ENCODE measurements around the gene DAP3. TPM values are rescaled to one million over a fixed set of nuclear protein-coding genes. Genes with fewer than 3 reads are reported as not detected.
A peak's percentile ranks its signal among the peaks of the same experiment; 100 is the strongest.
"Not testable (repeated sequence)": the region's sequence is repeated elsewhere in the genome, so short reads cannot be mapped to it uniquely, and the experiment has no call there.

DAP3 gene
- total RNA-seq, 2 experiments from 2014 or later: 105 to 106 TPM

- Histone ChIP-seq H3K4me1 (ENCODE audit: insufficient read depth, low read length) (no peaks in the 10 kb centered on the region), H3K36me3 (ENCODE audit: insufficient read depth, low read length) (peaks cover 74% of the 10 kb centered on the region), H3K4me3 (ENCODE audit: low read length) (no peak overlapping the region), H3K27me3 (ENCODE audit: control insufficient read depth in 1 of 2, insufficient read depth in 2 of 2, low read length in 2 of 2) (no peaks in the 10 kb centered on the region), H3K27ac (ENCODE audit: low read depth in 1 of 2, low read length in 2 of 2) (no peak overlapping the region), H3K9me3 (ENCODE audit: control insufficient read depth in 1 of 2, insufficient read depth in 1 of 2, low read length in 2 of 2) (no peaks in the 10 kb centered on the region)
- peaks cover 7% of the 10 kb centered on the region for H3K4me1 Mint-ChIP-seq (ENCODE audit: low read depth)
- H3K36me3 Mint-ChIP-seq (ENCODE audit: low read depth): peaks cover 82% of the 10 kb centered on the region
- POLR2A ChIA-PET: no interaction called here
- DNase-seq (no peak), ATAC-seq (ENCODE audit: poor library complexity) (no peak)
- CTCF ChIA-PET: no interaction called here
- no peaks in the 10 kb centered on the region for H3K27me3 Mint-ChIP-seq
- TF ChIP-seq CTCF (IDR thresholded peaks at IDR 0.05): no peak
- H3K4me3 Mint-ChIP-seq: no peak overlapping the region
- intact Hi-C loops (cut with DNase I, micrococcal nuclease): no loop called here
- H3K9me3 Mint-ChIP-seq: no peaks in the 10 kb centered on the region
- H3K27ac Mint-ChIP-seq: no peak overlapping the region
These were observed 10.9 kb upstream of the DAP3 start for GRCh38 chr1:155678027-155678426.

GRCh38 chr1:155678992-155679391, 9.9 kb upstream of the DAP3 start:
- intact Hi-C loops (cut with DNase I, micrococcal nuclease); H3K9me3 Mint-ChIP-seq; CTCF ChIA-PET; H3K4me3 Mint-ChIP-seq; POLR2A ChIA-PET; H3K4me3 ChIP-seq (ENCODE audit: low read length); H3K9me3 ChIP-seq (ENCODE audit: control insufficient read depth in 1 of 2, insufficient read depth in 1 of 2, low read length in 2 of 2); H3K27ac Mint-ChIP-seq; H3K27ac ChIP-seq (ENCODE audit: low read depth in 1 of 2, low read length in 2 of 2); H3K27me3 ChIP-seq (ENCODE audit: control insufficient read depth in 1 of 2, insufficient read depth in 2 of 2, low read length in 2 of 2); DNase-seq; ATAC-seq (ENCODE audit: poor library complexity); H3K4me1 ChIP-seq (ENCODE audit: insufficient read depth, low read length); H3K27me3 Mint-ChIP-seq: not testable (repeated sequence)
- peaks cover 74% of the 10 kb centered on the region for H3K36me3 ChIP-seq (ENCODE audit: insufficient read depth, low read length)
- H3K4me1 Mint-ChIP-seq (ENCODE audit: low read depth): peaks cover 16% of the 10 kb centered on the region
- H3K36me3 Mint-ChIP-seq (ENCODE audit: low read depth): peaks cover 85% of the 10 kb centered on the region

GRCh38 chr1:155680531-155680930, 8.4 kb upstream of the DAP3 start:
- intact Hi-C loops (cut with DNase I, micrococcal nuclease): loop anchor here (10.0 kb wide), 2 partner anchors 64 to 116 kb away; partner anchors contain the start of gene ASH1L (in 1 of the 2)
- peak overlapping the region; percentile 19 for H3K27ac Mint-ChIP-seq
- Histone ChIP-seq H3K27me3 (ENCODE audit: control insufficient read depth in 1 of 2, insufficient read depth in 2 of 2, low read length in 2 of 2) (no peaks in the 10 kb centered on the region), H3K36me3 (ENCODE audit: insufficient read depth, low read length) (peaks cover 62% of the 10 kb centered on the region), H3K4me3 (ENCODE audit: low read length) (no peak overlapping the region), H3K9me3 (ENCODE audit: control insufficient read depth in 1 of 2, insufficient read depth in 1 of 2, low read length in 2 of 2) (no peaks in the 10 kb centered on the region), H3K4me1 (ENCODE audit: insufficient read depth, low read length) (peaks cover 13% of the 10 kb centered on the region), H3K27ac (ENCODE audit: low read depth in 1 of 2, low read length in 2 of 2) (no peak overlapping the region)
- CTCF ChIA-PET: no interaction called here
- no peaks in the 10 kb centered on the region for H3K9me3 Mint-ChIP-seq
- peaks cover 32% of the 10 kb centered on the region for H3K4me1 Mint-ChIP-seq (ENCODE audit: low read depth)
- ATAC-seq (ENCODE audit: poor library complexity): no peak
- no peak for TF ChIP-seq CTCF (IDR thresholded peaks at IDR 0.05)
- H3K4me3 Mint-ChIP-seq: no peak overlapping the region
- POLR2A ChIA-PET: no interaction called here
- H3K36me3 Mint-ChIP-seq (ENCODE audit: low read depth): peaks cover 79% of the 10 kb centered on the region
- H3K27me3 Mint-ChIP-seq: no peaks in the 10 kb centered on the region
- DNase-seq: no peak

GRCh38 chr1:155681776-155682175, 7.1 kb upstream of the DAP3 start:
- DNase-seq (no peak), ATAC-seq (ENCODE audit: poor library complexity) (no peak)
- Histone ChIP-seq H3K4me1 (ENCODE audit: insufficient read depth, low read length) (peaks cover 20% of the 10 kb centered on the region), H3K36me3 (ENCODE audit: insufficient read depth, low read length) (peaks cover 49% of the 10 kb centered on the region), H3K4me3 (ENCODE audit: low read length) (no peak overlapping the region), H3K9me3 (ENCODE audit: control insufficient read depth in 1 of 2, insufficient read depth in 1 of 2, low read length in 2 of 2) (no peaks in the 10 kb centered on the region), H3K27ac (ENCODE audit: low read depth in 1 of 2, low read length in 2 of 2) (no peak overlapping the region), H3K27me3 (ENCODE audit: control insufficient read depth in 1 of 2, insufficient read depth in 2 of 2, low read length in 2 of 2) (no peaks in the 10 kb centered on the region)
- H3K4me1 Mint-ChIP-seq (ENCODE audit: low read depth): peaks cover 44% of the 10 kb centered on the region
- ChIA-PET CTCF (no interaction called here), POLR2A (interaction anchor here (0.7 kb wide), 2 partner anchors 245 to 746 kb away, joined by 3 read pairs; no protein-coding TSS in a partner anchor)
- peaks cover 76% of the 10 kb centered on the region for H3K36me3 Mint-ChIP-seq (ENCODE audit: low read depth)
- no peak for TF ChIP-seq CTCF (IDR thresholded peaks at IDR 0.05)
- no peaks in the 10 kb centered on the region for H3K9me3 Mint-ChIP-seq
- intact Hi-C loops (cut with DNase I, micrococcal nuclease): loop anchor here (10.0 kb wide), 2 partner anchors 63 to 117 kb away; partner anchors contain the start of gene ASH1L (in 1 of the 2)
- H3K4me3 Mint-ChIP-seq: no peak overlapping the region
- H3K27me3 Mint-ChIP-seq: no peaks in the 10 kb centered on the region
- peak overlapping the region; percentile 55 for H3K27ac Mint-ChIP-seq

DNA sequence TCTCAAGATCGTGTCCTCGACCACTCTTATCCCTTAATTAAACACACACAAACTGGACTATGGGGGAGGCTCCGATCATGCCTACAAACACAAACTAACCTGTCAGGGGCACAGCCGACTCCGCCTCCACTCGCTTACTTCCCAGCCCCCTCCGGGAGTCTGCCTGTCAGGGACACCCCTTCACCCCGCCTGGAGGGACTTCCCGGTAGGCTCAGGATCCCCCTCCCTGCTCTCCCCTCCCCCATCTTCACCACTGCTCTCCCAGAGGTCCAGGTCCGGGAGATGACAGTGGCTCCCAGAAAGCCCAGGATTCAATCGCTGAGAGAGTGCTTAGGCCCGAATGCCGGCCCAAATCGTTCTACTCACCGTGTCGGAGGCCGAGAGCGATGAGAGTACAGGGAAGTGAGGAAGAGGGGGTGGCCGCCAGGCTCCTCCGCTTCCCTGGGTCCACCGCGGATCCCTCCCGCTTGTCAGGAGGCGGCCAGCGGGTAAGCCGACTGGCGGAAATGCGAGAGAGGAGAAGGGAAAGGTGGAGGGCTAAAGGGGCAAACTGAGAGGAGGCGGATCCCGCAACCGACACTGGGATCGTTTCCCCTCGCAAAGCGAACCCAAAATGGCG, 1.1 kb upstream of the DAP3 start:
- POLR2A ChIA-PET: interaction anchor here (0.6 kb wide), 1 partner anchor 135 kb away, joined by 3 read pairs; no protein-coding TSS in a partner anchor
- Mint-ChIP-seq H3K4me1 (ENCODE audit: low read depth) (peaks cover 51% of the 10 kb centered on the region), H3K36me3 (ENCODE audit: low read depth) (peaks cover 41% of the 10 kb centered on the region), H3K4me3 (peak overlapping the region; percentile 98), H3K27ac (peak overlapping the region; percentile 95)
- H3K9me3 ChIP-seq (ENCODE audit: control insufficient read depth in 1 of 2, insufficient read depth in 1 of 2, low read length in 2 of 2); CTCF ChIA-PET; H3K27me3 ChIP-seq (ENCODE audit: control insufficient read depth in 1 of 2, insufficient read depth in 2 of 2, low read length in 2 of 2); H3K27me3 Mint-ChIP-seq; H3K9me3 Mint-ChIP-seq; DNase-seq: not testable (repeated sequence)
- intact Hi-C loops (cut with DNase I, micrococcal nuclease): loop anchor here (5.0 to 10.0 kb wide), 3 partner anchors 57 to 416 kb away; partner anchors contain the start of genes ASH1L (in 1 of the 2) and CLK2 (in 1 of the 2)
- ATAC-seq (ENCODE audit: poor library complexity): peak; percentile 12
- H3K4me1 ChIP-seq (ENCODE audit: insufficient read depth, low read length): peaks cover 35% of the 10 kb centered on the region
- H3K36me3 ChIP-seq (ENCODE audit: insufficient read depth, low read length): peaks cover 11% of the 10 kb centered on the region
- peak overlapping the region; percentile 73 for H3K4me3 ChIP-seq (ENCODE audit: low read length)
- peak overlapping the region; percentile 89 to 92 for H3K27ac ChIP-seq (ENCODE audit: low read depth in 1 of 2, low read length in 2 of 2)

Data from CD4-positive, alpha-beta T cell (primary cell).